Measurements from ENCODE around the gene SGTA. TPM values are rescaled to one million over a fixed set of nuclear protein-coding genes. Genes with fewer than 3 reads are reported as not detected.

SGTA gene
- total RNA-seq, 1 donor from 2014 or later: 64.0 TPM

DNA sequence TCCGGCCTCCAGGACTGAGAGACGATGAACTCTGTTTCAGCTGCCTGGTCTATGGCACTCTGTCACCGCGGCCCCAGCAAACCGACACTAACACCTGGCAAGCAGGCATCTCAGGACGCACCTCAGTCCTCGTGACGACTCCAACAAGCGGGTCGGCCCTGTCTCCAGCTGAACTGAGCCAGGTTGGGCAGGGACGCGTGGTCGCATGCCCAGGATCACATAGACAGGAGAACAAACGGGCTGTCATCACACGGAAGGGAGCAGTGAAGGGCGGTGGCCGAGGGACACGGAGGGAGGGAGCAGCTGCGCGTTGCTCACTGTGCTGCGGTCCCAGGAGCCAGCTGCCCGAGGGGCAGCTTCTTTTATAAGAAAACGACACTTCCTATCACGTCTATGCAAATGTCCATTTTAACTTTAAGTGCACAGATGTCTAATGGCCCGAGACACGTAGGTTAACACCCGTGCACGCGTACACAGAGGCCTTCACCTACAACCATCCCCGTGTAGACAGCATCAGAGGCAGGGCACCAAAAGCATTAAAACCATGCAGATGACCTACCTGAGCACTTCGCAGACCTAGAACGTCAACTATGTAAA lies 8.9 kb downstream of the SGTA start:
- H3K4me3 Mint-ChIP-seq: no peak overlapping the region
- H3K27ac Mint-ChIP-seq: no peak overlapping the region

DNA sequence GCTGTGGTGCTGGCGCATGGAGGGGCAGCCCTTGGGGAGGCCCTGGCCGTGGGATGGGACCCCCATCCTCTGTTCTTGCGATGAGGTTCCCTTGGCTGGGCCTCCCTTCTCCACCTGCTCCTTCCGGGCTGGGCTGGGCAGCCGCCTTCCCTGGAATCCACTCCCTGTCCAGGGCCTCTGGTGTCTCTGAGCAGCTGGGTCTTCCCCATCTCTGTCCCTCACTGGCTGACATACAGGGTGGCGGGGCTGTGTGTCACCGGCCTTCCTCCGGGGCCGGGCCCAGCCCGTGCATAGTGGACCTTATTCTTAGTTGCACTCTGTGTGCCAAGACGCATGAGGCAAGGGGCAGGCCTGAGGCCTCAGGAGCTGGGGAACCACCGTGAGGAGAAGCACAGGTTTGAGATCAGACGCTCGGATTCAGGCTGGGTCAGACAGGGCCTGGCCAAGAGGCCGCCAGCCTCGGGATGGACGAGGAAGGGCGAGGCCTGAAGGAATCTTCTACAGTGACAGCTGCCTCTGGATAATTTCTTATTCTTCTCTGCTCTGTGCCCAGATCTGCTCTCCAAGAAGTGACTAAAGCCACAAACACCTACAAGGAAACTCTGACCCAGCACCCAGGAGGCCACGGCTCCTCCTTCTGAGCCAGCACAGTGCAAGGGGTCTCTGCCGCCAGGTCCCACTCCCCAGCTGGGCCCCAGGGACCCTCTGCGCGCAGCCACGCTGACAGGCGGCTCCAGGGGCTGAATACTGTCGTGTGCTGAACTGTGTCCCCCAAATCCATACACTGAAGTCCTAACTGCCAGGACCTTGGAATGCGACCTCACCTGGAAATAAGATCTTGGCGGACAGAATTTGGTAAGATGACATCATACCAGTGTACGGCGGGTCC lies 11.0 kb downstream of the SGTA start:
- no peak overlapping the region for H3K4me3 Mint-ChIP-seq
- TF ChIP-seq, protein P1, sequence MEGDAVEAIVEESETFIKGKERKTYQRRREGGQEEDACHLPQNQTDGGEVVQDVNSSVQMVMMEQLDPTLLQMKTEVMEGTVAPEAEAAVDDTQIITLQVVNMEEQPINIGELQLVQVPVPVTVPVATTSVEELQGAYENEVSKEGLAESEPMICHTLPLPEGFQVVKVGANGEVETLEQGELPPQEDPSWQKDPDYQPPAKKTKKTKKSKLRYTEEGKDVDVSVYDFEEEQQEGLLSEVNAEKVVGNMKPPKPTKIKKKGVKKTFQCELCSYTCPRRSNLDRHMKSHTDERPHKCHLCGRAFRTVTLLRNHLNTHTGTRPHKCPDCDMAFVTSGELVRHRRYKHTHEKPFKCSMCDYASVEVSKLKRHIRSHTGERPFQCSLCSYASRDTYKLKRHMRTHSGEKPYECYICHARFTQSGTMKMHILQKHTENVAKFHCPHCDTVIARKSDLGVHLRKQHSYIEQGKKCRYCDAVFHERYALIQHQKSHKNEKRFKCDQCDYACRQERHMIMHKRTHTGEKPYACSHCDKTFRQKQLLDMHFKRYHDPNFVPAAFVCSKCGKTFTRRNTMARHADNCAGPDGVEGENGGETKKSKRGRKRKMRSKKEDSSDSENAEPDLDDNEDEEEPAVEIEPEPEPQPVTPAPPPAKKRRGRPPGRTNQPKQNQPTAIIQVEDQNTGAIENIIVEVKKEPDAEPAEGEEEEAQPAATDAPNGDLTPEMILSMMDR (IDR thresholded peaks at IDR 0.05; ENCODE audit: unreplicated experiment): no peak
- peak overlapping the region; percentile 61 for H3K27ac Mint-ChIP-seq
- no peak for DNase-seq (ENCODE audit: low spot score in 2 of 2, unreplicated experiment in 2 of 2)
- no peaks in the 10 kb centered on the region for H3K27me3 Mint-ChIP-seq (ENCODE audit: low read depth)
- H3K4me1 Mint-ChIP-seq: no peaks in the 10 kb centered on the region
- H3K36me3 Mint-ChIP-seq: peaks cover 14% of the 10 kb centered on the region
- no peaks in the 10 kb centered on the region for H3K9me3 Mint-ChIP-seq

More for the DNA sequence above, 8.9 kb downstream of the SGTA start:
- no peaks in the 10 kb centered on the region for H3K9me3 Mint-ChIP-seq
- H3K36me3 Mint-ChIP-seq: peaks cover 16% of the 10 kb centered on the region
- H3K4me1 Mint-ChIP-seq: no peaks in the 10 kb centered on the region
- DNase-seq (ENCODE audit: low spot score in 2 of 2, unreplicated experiment in 2 of 2): no peak
- H3K27me3 Mint-ChIP-seq (ENCODE audit: low read depth): no peaks in the 10 kb centered on the region
- TF ChIP-seq, protein P1 (IDR thresholded peaks at IDR 0.05; ENCODE audit: unreplicated experiment): no peak

DNA sequence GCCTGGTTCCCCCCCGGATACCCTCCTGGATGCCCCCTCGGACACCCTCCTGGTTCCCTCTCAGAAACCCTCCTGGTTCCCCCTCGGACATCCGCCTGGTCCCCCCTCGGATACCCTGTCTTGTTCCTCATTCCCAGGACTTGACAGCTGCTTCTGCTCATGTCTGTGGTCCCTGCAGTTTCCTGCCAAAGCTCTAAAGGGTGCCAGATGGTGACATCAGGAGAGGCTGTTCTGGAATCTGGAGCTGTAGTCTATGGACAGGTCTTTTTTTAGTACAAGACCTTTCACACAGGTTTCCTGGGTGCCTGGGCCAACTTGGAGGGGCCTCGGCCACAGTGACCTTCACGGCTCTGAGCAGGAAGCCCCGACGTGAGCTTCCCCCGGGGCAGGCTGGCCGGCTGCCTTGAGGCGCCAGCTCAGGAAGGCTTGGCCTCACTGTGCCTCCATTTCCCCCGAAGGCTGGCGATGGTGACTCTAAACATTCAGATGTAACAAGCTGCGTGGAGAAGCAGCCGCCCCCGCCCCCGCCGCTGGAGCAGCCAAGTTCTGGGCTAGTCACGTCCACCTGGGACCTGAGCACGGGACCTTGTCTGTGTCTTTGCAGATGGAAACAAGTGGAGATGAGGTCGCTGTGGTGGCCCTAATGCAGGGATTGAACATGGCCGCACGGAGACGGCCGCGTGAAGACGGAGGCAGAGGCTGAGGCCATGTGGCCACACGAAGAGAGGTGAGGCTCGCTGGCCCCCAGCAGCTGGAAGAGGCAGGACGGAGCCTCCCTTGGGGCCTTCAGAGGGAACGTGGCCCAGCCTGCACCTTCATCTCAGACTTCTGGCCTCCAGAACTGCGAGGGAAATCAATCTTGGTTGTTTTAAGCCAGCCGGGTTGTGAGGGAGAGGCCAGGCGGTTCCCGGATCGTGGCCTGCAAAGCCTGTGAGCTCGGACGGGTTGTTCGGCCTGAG lies 12.7 kb downstream of the SGTA start:
- peak overlapping the region; percentile 21 for H3K27ac Mint-ChIP-seq
- H3K27me3 Mint-ChIP-seq (ENCODE audit: low read depth): no peaks in the 10 kb centered on the region
- H3K9me3 Mint-ChIP-seq: no peaks in the 10 kb centered on the region
- H3K36me3 Mint-ChIP-seq: peaks cover 6% of the 10 kb centered on the region
- TF ChIP-seq, protein P1 (IDR thresholded peaks at IDR 0.05; ENCODE audit: unreplicated experiment): no peak
- H3K4me1 Mint-ChIP-seq: no peaks in the 10 kb centered on the region
- no peak overlapping the region for H3K4me3 Mint-ChIP-seq
- no peak for DNase-seq (ENCODE audit: low spot score in 2 of 2, unreplicated experiment in 2 of 2)

DNA sequence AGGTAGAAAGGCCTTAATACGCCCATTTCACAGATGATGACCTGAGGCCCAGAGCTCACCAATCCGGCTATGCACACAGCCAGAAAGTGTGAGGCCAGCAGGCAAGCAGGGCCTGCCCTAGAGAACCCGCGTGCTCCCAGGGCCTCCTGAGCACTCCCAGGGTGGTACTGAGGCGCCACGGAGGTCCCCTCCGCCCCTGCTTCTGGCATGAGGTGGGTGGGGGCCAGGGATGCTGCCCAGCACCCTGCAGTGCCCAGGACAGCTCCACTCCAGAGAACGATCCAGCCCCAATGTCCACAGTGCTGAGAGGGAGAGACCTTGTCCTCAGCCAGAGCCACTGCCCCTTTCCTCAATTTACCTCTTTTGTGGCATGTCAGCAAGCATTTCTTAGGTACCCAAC lies 13.9 kb downstream of the SGTA start:
- TF ChIP-seq, protein P1 (IDR thresholded peaks at IDR 0.05; ENCODE audit: unreplicated experiment): no peak
- Mint-ChIP-seq H3K9me3 (no peaks in the 10 kb centered on the region), H3K4me1 (no peaks in the 10 kb centered on the region), H3K27ac (no peak overlapping the region), H3K4me3 (no peak overlapping the region), H3K36me3 (peaks cover 2% of the 10 kb centered on the region), H3K27me3 (ENCODE audit: low read depth) (no peaks in the 10 kb centered on the region)
- no peak for DNase-seq (ENCODE audit: low spot score in 2 of 2, unreplicated experiment in 2 of 2)

DNA sequence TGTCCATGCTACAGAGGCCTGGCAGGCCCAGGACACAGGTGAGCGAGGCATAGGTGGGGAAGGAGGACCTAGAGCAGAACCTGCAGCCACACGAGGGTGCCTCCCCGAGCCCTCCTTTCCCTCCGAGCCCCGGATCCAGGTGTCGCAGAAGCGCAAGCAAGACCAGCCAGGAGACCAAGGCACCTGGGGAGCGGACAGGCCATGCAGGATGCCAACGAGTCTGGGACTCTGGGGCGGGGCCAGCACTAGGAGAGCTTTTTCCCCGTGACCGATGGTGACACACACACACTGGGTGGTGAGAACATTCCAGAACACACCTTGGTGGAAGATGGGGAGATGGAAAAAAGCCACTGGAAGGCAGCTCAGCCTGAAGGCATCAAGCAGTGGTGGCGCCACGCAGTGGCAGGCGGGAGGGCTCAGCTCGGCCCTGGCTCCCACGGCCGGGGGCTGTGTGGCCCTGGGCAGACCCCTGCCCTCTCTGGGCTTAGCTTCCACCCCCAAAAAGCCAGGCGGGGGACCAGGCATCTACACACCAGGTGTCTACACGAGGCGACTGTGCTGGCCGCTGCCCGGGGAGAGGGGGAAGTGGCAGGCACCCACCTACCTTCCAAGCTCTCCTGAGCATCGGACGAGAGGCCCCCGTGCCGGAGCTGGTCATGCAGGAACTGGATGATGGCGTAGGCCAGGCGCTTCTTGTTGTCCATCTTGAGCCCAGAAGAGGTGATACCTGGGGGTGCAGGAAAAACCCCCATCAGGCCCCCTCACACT lies 14.5 kb downstream of the SGTA start:
- TF ChIP-seq, protein P1 (IDR thresholded peaks at IDR 0.05; ENCODE audit: unreplicated experiment): no peak
- Mint-ChIP-seq H3K9me3 (no peaks in the 10 kb centered on the region), H3K27me3 (ENCODE audit: low read depth) (no peaks in the 10 kb centered on the region), H3K27ac (no peak overlapping the region), H3K4me3 (no peak overlapping the region), H3K36me3 (peaks cover 2% of the 10 kb centered on the region), H3K4me1 (no peaks in the 10 kb centered on the region)
- DNase-seq (ENCODE audit: low spot score in 2 of 2, unreplicated experiment in 2 of 2): no peak

Data from mesothelial cell of epicardium (in vitro differentiated cells).